HG02870 (cell line): Measurements from ENCODE around the gene GUCA1A.
"Not testable (repeated sequence)": the region's sequence is repeated elsewhere in the genome, so short reads cannot be mapped to it uniquely, and the experiment has no call there.

ENCODE experiments used
- ATAC-seq: cut with Tn5 transposase; IDR thresholded peaks from one replicate; pipeline ENCODE4 v1.9.1; 2021; ENCODE audit warnings: mild to moderate bottlenecking, moderate library complexity; ENCODE audit not compliant: unreplicated experiment

The GUCA1A gene

DNA sequence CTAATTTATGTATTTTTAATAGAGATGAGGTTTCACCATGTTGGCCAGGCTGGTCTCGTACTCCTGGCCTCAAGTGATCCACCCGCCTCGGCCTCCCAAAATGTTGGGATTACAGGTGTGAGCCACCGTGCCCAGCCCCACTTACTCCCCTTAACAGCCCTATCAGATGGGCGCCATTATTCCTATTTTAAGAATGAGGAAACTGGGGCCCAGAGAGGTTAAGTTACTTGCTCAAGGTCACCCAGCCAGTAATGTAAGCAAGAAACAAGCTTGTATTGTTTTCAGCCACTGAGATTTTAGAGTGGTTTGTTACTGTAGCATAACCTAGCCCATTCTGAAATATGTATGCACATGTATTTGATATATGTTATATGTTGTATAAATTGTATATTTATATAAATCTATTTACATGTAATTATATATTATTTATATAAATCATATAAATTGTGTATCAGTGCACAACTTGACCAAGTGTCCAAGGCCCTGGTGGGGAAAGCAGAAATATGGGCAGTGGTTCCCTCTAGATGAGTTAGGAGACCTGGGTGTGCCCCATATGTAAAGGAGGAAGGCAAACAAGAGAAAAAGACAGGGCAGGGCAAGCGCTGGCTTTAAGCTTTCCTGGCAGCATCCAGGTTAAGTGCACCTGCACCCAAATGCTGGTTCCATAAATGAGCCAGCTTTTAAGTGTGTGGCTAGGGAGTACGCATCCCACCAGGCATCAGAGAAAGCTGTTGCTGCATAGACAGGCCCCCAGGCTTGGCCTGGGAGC lies 1.2 kb upstream of the GUCA1A start:
- no peak for ATAC-seq

DNA sequence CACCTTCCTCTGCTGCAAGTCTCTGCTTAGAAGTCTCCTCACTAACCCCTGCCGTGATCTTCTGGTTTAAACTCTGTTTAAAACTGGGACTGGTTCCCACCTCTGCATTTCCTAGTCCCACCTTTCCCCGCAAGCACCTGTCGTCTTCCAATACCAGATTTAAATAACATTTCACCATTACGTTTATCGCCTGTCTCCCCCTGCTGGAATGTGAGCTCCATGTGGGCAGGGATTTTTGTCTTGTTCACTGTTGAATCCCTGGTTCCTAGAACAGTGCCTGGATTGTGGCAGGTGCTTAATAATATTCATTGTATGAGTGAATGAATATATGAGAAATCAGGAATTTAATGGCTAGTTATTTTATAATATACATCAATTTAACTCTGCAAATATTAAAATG lies 2.7 kb downstream of the GUCA1A start:
- no peak for ATAC-seq

DNA sequence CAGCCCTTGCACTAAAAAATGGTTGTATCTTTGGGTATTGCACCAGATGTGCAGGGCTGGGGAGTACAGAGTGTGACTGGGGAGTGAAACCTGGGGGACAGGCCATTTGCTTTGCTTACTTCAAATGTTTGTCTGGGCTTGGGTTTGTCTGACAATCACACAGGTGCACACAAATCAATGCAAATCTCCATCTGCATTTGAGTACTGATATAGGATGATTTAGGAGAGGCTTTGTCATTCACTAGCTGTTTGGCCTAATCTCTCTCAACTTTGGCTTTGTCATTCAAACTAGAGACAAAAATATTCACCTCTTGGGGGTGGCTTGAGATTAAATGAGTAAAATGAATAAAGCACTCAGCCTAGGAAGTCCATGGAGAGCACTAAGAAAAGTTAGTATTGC lies 3.8 kb downstream of the GUCA1A start:
- no peak for ATAC-seq

DNA sequence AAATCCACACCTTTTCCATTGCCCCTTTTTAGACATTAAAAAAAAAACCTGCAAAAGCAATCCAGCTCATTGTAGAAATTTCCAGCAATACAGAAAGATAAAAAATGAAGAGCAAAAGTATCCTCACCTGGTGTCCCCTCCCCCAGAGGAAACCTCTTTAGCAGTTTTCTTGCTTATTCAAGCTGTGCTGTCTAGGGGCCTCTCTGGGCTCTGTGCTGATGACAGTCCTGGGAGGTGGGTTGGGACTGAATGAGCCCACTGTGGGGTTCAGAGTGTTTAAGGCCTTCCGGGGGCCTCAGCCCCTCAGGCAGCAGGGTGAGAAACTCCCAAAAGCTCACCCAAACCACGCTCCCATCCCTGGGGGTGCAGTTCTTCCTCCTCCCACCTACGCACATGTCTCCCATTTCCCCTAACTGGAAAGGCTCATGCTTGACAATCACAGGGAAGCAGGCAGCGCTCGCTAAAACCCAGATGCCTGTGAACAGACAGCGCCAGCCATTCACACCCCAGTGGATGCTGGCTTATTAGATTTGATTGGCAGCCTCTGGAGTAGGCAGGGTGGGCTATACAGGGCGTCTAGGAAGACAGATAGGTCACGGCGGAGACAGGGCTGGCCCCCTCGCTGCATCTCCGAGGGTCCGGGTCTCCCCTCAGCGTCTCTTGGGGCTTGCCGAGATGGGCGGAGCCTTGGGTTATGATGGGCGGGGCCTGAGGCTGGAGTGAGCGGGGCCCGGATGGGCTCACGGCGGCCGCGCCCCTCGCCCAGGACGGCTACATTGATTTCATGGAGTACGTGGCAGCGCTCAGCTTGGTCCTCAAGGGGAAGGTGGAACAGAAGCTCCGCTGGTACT lies 4.6 kb downstream of the GUCA1A start:
- ATAC-seq, result no peak

DNA sequence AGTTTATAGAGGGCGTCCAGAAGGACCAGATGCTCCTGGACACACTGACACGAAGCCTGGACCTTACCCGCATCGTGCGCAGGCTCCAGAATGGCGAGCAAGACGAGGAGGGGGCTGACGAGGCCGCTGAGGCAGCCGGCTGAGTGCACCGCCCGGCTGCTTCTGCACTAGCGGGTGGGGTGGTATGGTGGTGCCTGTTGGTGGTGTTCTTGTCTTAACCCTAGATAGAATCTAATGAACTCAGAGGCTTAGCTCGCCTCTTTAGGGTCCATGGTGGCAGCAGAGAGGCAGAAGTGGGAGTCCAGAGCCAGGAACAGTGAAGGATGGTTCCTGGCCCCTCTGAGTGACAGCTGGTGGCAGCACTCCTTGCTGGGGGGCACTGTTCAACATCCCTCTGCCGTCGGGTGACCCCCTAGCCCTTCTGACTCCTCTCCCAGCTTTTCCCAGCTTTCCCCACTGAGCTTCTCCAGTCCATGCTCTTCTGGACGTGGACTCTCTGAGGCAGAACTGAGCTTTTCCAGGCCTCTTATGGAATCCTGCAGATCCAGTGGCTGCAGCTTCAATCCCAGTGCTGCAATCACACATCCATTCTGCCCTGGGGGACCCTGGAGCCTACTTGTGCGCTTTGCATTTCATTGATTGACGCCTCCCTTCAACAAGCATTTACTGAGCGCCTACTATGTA lies 6.2 kb downstream of the GUCA1A start:
- ATAC-seq, result no peak

DNA sequence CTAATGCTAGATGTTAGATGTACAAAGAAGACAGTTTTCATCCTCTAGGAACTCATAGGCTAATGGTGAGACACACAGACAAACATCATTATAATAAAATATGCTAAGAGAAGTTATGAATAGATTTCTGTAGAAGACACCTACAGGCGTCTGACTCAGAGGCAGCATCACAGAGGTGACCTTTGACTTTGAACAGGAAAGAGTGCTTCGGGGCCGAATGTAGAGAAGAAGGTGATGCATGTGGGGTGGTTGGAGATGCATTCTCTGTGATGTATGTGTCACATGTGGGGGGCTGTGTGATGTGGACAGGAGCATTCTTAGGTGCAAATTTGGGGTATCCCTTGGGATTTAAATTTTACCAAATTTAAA lies 6.8 kb downstream of the GUCA1A start:
- no peak for ATAC-seq

DNA sequence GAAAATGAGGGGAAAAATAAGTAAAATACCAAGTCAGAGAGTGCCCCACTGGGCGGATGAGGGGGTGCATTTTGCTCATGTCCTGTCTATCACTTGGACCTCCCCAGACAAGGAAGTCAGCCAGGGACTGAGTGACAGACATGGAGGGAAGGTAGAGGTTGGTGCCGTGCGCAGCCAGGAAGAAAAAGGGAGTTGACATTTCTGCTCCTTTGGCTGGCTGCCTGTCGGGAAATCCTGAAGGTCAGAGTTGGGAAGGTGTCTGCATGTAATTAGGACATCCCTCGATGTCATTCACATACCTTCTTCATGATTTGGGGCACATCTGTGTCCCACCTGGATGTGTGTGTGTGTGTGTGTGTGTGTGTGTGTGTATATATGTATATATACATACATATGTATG lies 8.9 kb downstream of the GUCA1A start:
- no peak for ATAC-seq

DNA sequence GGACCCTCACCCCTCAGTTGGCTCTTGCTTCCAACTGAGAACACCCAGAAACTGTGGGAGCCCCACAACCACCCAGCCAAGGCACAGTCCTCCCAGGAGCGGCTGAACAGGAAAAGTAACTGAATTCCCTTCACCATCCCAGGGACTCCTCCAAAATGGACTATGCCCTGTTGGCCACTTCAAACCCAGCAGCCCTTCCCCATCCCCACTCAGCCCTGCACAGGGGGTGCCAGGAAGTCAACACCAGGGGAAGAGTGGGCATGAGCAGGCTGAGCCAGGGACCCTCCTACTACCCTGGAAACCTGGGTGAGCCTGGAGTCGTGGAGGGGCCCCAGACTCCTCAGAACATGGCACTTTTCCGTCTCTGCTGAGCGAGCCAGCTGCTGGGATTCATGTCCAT lies 11.3 kb downstream of the GUCA1A start:
- no peak for ATAC-seq

DNA sequence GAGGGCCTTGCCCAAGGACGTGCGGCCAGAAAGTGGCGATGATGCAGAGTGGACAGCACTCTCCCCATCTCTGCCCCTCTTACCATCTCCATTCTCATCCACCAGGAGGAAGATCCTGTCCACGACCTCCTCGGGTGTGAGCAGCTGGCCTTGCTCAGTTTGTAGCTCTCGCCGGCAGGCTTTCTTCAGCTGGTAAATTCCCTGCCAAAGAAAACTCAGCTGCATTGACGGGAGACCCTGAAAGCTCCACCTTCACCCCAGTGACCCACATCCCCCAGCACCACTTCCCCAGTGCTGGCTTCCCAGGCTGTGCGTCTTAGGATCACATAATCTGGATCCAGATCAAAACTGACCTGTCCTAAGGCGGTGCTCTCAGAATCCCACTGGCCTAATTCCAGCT lies 12.4 kb downstream of the GUCA1A start:
- no peak for ATAC-seq

DNA sequence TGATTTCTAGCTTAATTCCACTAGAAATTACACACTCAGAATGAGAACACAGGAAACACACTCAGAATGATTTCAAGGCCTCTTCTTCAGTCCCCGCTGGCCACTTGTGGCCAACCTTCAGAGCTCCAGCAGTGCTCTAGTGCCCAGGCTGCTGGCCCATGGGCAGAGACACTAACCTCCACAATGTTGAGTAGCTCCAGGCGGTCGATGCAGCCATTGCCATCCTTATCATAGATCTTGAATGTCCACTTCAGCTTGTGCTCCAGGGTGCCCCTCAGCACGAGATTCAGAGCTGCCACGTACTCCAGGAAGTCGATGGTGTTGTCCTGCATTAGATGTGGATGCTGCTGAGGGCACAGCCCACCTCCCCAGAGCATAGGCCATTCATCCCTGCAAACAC lies 15.2 kb downstream of the GUCA1A start:
- no peak for ATAC-seq

DNA sequence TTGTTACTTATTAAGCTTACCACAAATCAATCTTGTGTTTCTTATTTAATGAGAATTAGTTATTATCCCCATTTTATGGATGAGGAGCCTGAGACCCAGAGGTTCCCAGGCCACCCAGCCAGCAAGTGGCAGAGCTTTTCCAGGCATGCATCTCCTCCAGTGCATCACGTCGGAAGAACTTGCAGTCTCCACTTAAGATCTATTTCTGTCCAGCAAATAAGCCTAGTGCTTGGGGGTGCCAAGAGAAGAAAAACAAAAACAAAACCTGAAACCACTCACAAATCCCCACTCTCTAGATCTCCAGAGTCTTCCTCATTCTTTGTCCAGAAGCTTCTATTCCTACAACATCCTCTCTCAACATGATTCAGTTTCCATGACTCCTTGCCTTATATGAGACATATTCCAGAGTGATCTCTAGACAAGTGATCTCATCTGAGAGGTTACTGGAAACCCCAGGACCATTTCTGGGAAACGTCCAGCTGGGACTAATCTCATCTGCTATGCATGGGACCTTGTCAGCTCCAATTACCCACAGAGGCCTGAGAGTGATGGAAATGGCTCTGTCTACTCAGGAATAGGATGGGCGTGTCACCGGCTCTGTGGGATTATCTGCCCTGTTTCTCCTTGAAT lies 17.5 kb downstream of the GUCA1A start:
- no peak for ATAC-seq

DNA sequence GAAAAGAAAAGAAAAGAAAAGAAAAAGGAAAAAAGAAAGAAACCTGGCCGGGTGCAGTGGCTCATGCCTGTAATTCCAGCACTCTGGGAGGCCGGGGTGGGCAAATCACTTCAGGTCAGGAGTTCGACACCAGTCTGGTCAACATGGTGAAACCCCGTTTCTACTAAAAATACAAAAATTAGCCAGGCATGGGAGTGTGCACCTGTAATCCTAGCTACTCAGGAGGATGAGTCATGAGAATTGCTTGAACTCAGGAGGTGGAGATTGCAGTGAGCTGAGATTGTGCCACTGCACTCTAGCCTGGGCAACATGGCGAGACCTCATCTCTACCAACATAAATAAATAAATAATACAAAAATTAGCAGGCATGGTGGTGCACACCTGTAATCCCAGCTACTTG lies 19.2 kb downstream of the GUCA1A start:
- not testable (repeated sequence) for ATAC-seq

DNA sequence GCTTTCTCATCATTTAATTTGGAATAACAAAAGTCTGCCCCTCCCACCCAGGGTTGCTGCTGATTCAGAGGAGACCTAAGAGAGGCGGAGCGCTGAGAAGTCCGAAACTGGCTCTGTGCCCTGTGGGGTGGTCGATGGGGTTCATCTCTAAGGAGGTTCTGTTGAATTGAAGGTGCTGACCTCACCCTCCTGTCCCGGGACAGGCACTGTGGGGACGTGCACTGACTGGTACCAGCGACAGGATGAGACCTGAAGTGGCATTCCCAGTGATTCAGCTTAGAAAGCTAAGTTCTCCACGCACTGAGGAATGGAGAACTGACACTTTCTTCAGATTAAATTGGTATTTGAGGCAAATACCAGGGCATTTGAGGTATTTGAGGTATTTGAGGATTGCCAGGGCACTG lies 20.3 kb downstream of the GUCA1A start:
- no peak for ATAC-seq

DNA sequence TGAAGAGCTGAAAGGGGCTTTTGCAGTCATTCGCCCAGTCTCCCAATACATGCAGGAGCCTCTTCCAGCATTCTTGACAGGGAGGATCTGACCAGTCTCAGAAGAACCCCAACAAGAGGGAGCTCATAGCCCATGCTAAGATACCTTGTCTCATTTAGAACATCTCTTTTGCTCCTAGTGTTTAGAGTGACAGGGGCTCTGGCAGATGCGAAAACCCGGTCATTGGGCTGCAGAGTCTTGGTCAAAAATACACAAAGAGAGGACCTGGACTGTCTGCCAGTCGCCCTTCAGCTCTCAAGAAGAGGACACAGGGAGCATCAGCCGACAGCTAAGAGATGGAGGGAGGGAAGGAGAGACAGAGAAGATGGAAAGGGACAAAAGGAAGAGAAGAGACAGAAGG lies 20.9 kb downstream of the GUCA1A start:
- ATAC-seq, result no peak

DNA sequence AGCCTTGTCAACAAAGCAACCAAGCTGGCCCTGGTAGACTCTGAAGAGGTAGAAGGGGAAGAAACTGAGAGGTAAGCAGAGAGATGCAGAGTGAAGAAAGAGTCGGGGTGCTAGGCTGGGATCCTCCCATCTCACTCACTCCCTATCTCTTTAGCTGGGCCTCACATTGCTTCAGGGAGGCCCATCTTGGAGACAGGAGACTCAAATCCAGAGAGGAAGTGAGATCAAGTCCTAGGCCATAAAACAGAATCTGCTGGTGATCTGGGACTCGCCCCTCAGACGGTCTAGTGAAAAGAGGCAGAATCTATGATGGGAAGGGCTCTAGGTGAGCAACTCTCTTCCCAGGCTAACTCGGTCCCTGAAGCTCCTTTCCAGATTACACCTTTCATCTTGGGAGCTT lies 22.3 kb downstream of the GUCA1A start:
- no peak for ATAC-seq

DNA sequence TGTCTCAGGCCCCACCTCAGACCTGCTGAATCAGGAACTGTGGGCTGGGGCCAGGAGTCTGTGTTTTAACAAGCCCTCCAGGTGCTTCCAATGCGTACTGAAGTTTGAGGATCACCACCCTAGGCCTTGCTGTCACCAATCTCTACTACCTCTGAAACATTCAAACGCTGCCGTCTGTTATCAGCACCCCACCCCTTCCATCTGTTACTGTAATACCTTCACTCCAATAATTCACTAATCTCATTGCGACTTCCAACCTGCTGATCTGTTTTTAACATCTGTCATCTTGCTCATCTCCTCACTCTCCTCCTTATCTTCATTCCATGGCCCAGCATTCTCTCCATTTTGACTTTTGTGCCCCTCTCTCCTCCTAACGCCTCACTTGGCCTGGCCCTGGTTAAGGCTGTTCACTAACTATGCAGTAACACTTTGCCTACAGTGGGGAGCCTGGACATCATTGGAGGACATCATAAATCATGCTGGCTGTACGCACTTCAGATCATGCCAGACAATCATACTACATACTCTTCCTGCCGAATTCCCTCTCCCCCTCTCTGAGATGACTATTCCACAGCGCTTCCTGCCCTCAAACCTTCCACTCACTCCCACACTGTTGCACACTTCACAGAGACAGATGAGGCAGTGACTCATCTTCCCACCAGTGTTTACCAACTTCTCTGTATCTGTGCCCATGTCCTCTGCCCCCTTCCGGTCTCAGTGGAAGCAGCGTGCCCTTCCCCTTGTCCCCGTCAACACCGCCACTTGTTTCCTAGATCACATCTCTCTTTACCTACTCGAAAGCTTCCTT lies 24.6 kb downstream of the GUCA1A start:
- no peak for ATAC-seq

DNA sequence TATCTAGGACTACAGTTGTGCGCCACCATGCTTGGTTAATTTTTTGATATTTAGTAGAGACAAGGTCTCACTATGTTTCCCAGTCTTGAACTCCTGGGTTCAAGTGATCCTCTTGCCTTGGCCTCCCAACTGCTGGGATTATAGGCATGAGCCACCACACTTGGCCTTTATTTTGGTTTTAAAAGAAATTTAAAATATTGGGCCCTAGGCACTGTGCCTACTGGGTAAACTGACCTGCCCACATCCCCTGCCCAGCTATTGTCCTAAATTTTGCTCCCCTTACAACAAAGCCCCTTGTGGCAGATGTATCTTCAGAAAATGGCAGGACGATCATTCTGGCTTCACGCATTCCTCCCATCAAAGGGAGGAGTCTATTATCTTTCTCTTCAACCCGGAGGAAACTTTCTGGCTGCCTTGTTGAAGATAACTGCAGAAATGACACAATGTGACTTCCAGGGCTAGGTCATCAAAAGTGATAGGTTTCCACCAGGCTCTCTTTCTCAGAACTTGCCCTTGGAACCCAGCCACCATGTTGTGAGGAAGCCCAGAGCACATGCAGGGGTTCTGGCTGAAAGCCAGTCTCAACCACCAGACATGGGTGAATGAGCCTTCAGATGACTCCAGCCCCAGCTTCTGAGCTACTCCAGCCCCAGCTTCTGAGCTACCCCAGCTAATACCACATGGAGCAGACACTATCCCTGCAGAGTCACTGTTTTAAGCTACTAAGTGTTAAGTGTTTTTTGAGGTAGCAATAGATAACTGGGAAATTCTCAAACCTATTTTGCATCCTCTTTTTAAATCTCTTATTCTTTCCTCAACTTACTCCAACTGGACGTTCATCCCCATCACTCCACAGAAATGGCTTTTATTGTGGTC lies 26.2 kb downstream of the GUCA1A start:
- no peak for ATAC-seq

DNA sequence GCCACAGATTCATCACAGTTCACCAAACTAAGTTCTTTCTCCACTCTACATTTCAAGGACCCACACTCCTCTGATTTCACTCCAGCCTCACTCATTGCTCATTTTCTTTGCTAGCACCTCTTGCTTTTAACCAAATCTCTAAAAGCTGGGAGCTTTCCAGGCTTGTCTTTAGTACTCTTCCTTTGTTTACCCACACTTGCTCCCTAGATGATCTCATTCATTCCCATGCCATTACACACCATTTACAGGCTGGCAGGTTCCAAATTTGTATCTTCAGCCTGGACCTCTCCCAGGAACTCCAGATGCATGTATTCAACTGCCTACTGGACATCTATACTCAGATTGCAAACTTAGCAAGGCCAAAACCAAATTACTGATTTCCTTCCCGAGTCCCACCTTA lies 26.9 kb downstream of the GUCA1A start:
- ATAC-seq, result no peak

DNA sequence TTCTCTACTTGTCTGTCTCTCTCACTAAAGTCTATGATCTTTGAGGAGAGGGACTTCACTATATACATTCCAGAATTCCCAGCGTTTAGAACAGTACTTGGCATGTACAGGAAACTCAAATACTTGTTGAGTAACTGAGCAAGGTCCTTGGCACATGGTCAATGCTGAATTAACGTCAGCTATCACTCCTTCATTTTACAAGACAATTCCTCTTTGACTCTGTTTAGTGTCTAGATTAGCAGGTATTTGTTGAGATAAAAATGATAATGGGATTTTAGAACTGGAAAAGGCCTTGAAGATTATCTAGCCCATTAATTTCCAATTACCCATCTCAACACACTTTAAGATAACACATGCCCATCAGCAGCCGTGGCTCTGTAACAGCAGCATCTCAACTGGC lies 28.2 kb downstream of the GUCA1A start:
- ATAC-seq, result no peak
